ENCODE results near the gene ADGRL3.
A peak's percentile ranks its signal among the peaks of the same experiment; 100 is the strongest.

ADGRL3 gene

GRCh38 chr4:61446941-61447340 lies 246.8 kb downstream of the ADGRL3 start:
- no peaks in the 10 kb centered on the region for H3K9me3 ChIP-seq (ENCODE audit: control insufficient read depth, insufficient read depth, low read depth, low read length)
- TF ChIP-seq ZNF664 (tag by site-specific recombination; IDR thresholded peaks at IDR 0.05) (0 out of 2 replicates have a peak, but pooled peaks have one; percentile 25), FEZF1 (tag by site-specific recombination; IDR thresholded peaks at IDR 0.05) (peak; percentile 68), PRDM4 (tag by site-specific recombination; IDR thresholded peaks at IDR 0.05) (0 out of 2 replicates have a peak, but pooled peaks have one; percentile 20), ZNF777 (tag by site-specific recombination; IDR thresholded peaks at IDR 0.05; ENCODE audit: borderline replicate concordance) (no peak), ZNF677 (tag by site-specific recombination; IDR thresholded peaks at IDR 0.05) (no peak), ZNF423 (tag by site-specific recombination; IDR thresholded peaks at IDR 0.05) (no peak), OSR2 (tag by site-specific recombination; IDR thresholded peaks at IDR 0.05) (0 out of 2 replicates have a peak, but pooled peaks have one; percentile 22), ZNF843 (tag by site-specific recombination; IDR thresholded peaks at IDR 0.05) (peak; percentile 71), PRDM6 (tag by site-specific recombination; IDR thresholded peaks at IDR 0.05) (peak; percentile 40), ZIC2 (tag by site-specific recombination; IDR thresholded peaks at IDR 0.05) (0 out of 2 replicates have a peak, but pooled peaks have one; percentile 39)
- no peaks in the 10 kb centered on the region for H3K36me3 ChIP-seq (ENCODE audit: control insufficient read depth in 2 of 2, insufficient read depth in 1 of 2, low read length in 2 of 2)
- no peak overlapping the region for H3K27ac ChIP-seq (ENCODE audit: extremely low read depth, low read depth, low read length)
- no peak overlapping the region for H3K4me3 ChIP-seq (ENCODE audit: low read depth, low read length)
- POLR2A ChIA-PET, result no interaction called here
- CTCF ChIA-PET, result interaction anchor here (0.8 kb wide), 1 partner anchor 243 kb away, joined by 3 read pairs; no protein-coding TSS in a partner anchor
- peaks cover 7% of the 10 kb centered on the region; the same call in 1 of the 2 replicates for H3K4me1 ChIP-seq (ENCODE audit: control insufficient read depth, insufficient read depth, low read length)

- ChIA-PET POLR2A (no interaction called here), CTCF (no interaction called here)
- H3K27ac ChIP-seq (ENCODE audit: extremely low read depth, low read depth, low read length), result no peak overlapping the region
- no peak for TF ChIP-seq ZNF660 (tag by site-specific recombination; IDR thresholded peaks at IDR 0.05)
- no peak for TF ChIP-seq ZBTB6 (tag by site-specific recombination; IDR thresholded peaks at IDR 0.05)
- no peak for TF ChIP-seq ZNF26 (tag by site-specific recombination; IDR thresholded peaks at IDR 0.05)
- TF ChIP-seq ZNF426 (tag by site-specific recombination; IDR thresholded peaks at IDR 0.05), result no peak
- TF ChIP-seq YY1 (tag by site-specific recombination; IDR thresholded peaks at IDR 0.05), result no peak
- TF ChIP-seq PRDM6 (tag by site-specific recombination; IDR thresholded peaks at IDR 0.05), result no peak
- no peak for TF ChIP-seq ZNF514 (tag by site-specific recombination; IDR thresholded peaks at IDR 0.05)
- no peak for TF ChIP-seq GLI4 (tag by site-specific recombination; IDR thresholded peaks at IDR 0.05)
- TF ChIP-seq KLF9 (tag by site-specific recombination; IDR thresholded peaks at IDR 0.05; ENCODE audit: low read depth), result no peak
- TF ChIP-seq KLF16 (tag by site-specific recombination; IDR thresholded peaks at IDR 0.05), result no peak
- TF ChIP-seq ZNF416 (tag by site-specific recombination; IDR thresholded peaks at IDR 0.05), result no peak
- TF ChIP-seq ZNF280D (tag by site-specific recombination; IDR thresholded peaks at IDR 0.05), result no peak
- no peak for TF ChIP-seq ZEB2 (tag by site-specific recombination; IDR thresholded peaks at IDR 0.05)
- H3K36me3 ChIP-seq (ENCODE audit: control insufficient read depth in 2 of 2, insufficient read depth in 1 of 2, low read length in 2 of 2), result no peaks in the 10 kb centered on the region
- no peaks in the 10 kb centered on the region for H3K9me3 ChIP-seq (ENCODE audit: control insufficient read depth, insufficient read depth, low read depth, low read length)
- H3K4me1 ChIP-seq (ENCODE audit: control insufficient read depth, insufficient read depth, low read length), result peaks cover 7% of the 10 kb centered on the region; the same call in 1 of the 2 replicates
- no peak overlapping the region for H3K4me3 ChIP-seq (ENCODE audit: low read depth, low read length)
Observed at GRCh38 chr4:61447918-61448317, 247.8 kb downstream of the ADGRL3 start.

All from HEK293 (cell line).